Naive thymus-derived CD4-positive, alpha-beta T cell (primary cell): ENCODE results near the gene ERAP2. TPM values are rescaled to one million over a fixed set of nuclear protein-coding genes. Genes with fewer than 3 reads are reported as not detected.

Experiments
- ATAC-seq: fragments of 150-1000 bp; cut with Tn5 transposase; 2 replicates; pipeline ENCODE4 v1.10.0; 2021; ENCODE audit warnings: mild to moderate bottlenecking, moderate library complexity
- CTCF ChIA-PET: fragments of 350-600 bp; sonication (Branson Sonifier 250); formaldehyde crosslinking; loops from one replicate; lab custom pipeline; 2021; ENCODE audit warnings: antibody characterized with exemption; lab: Charles Lee
- POLR2A ChIA-PET: fragments of 350-600 bp; sonication (Branson Sonifier 250); formaldehyde crosslinking; loops from one replicate; lab custom pipeline; 2021; ENCODE audit warnings: antibody characterized with exemption, inconsistent platforms; lab: Charles Lee
- DNase-seq, 9 donors: peaks; one replicate each; pipeline versions ENCODE4 v3.0.0 to v3.0.0-alpha.2; 2020 to 2022; ENCODE audit warnings: mixed read lengths in 1 of 9
- H3K27ac ChIP-seq: one replicate; pipeline ENCODE4 v1.7.0; 2013; ENCODE audit warnings: mild to moderate bottlenecking, low read depth, low read length, moderate library complexity
- H3K27me3 ChIP-seq, 2 donors: one replicate each; pipeline ENCODE4 v1.7.0; 2013; ENCODE audit warnings: low read length in 2 of 2, mild to moderate bottlenecking in 2 of 2, moderate library complexity in 2 of 2; ENCODE audit not compliant: control insufficient read depth in 2 of 2, insufficient read depth in 2 of 2
- H3K36me3 ChIP-seq, 3 experiments: 1 replicate in 2 of 3; 2 replicates in 1 of 3; pipeline ENCODE4 v1.7.0; 2013; ENCODE audit warnings: low read length in 3 of 3, mild to moderate bottlenecking in 3 of 3, moderate library complexity in 1 of 3; ENCODE audit not compliant: insufficient read depth in 3 of 3, control insufficient read depth in 2 of 3
- H3K4me1 ChIP-seq, 2 donors: one replicate each; pipeline ENCODE4 v1.7.0; 2013; ENCODE audit warnings: low read length in 2 of 2, mild to moderate bottlenecking in 2 of 2, moderate library complexity in 1 of 2; ENCODE audit not compliant: control insufficient read depth in 2 of 2, insufficient read depth in 2 of 2
- H3K4me3 ChIP-seq: 2 replicates; pipeline ENCODE4 v1.7.0; 2013; ENCODE audit warnings: mild to moderate bottlenecking, low read length
- H3K9me3 ChIP-seq, 3 experiments: 1 replicate in 2 of 3; 2 replicates in 1 of 3; pipeline ENCODE4 v1.7.0; 2013; ENCODE audit warnings: low read length in 3 of 3; ENCODE audit not compliant: control insufficient read depth in 2 of 3
- H3K27ac Mint-ChIP-seq, 9 donors: one replicate each; pipeline ENCODE4 v1.8.0; 2020 to 2022; ENCODE audit warnings: mixed read lengths in 9 of 9, mild to moderate bottlenecking in 8 of 9, moderate library complexity in 5 of 9, inconsistent platforms in 2 of 9
- H3K27me3 Mint-ChIP-seq, 5 donors: one replicate each; pipeline ENCODE4 v1.8.0; 2021 to 2022; ENCODE audit warnings: mixed read lengths in 5 of 5, mild to moderate bottlenecking in 1 of 5
- H3K36me3 Mint-ChIP-seq, 5 donors: one replicate each; pipeline ENCODE4 v1.8.0; 2020 to 2022; ENCODE audit warnings: mixed read lengths in 5 of 5, mild to moderate bottlenecking in 3 of 5, inconsistent platforms in 1 of 5
- H3K4me1 Mint-ChIP-seq, 7 donors: one replicate each; pipeline ENCODE4 v1.8.0; 2020 to 2022; ENCODE audit warnings: mixed read lengths in 7 of 7, mild to moderate bottlenecking in 3 of 7, inconsistent platforms in 1 of 7
- H3K4me3 Mint-ChIP-seq, 10 donors: one replicate each; pipeline ENCODE4 v1.8.0; 2020 to 2022; ENCODE audit warnings: mild to moderate bottlenecking in 10 of 10, mixed read lengths in 10 of 10, moderate library complexity in 6 of 10, inconsistent platforms in 2 of 10
- H3K9me3 Mint-ChIP-seq, 11 donors: one replicate each; pipeline ENCODE4 v1.8.0; 2020 to 2022; ENCODE audit warnings: mixed read lengths in 11 of 11, mild to moderate bottlenecking in 4 of 11, inconsistent platforms in 1 of 11, moderate library complexity in 1 of 11
- intact Hi-C, 2 donors: fragments of 100-400 bp; cut with micrococcal nuclease; formaldehyde crosslinking; loops; one replicate each; pipeline ENCODE4 v1.15.1; 2023
- polyA plus RNA-seq, 2 donors: library from polyadenylated mRNA; unstranded; fragments of 300-500 nt; fragmentation: Illumina TruSeq; gene quantifications; one replicate each; pipeline ENCODE4 v1.2.3, GENCODE V29; 2021
- total RNA-seq, 6 experiments: library from RNA in 5 of 6; stranded (reverse) in 5 of 6; gene quantifications; 1 replicate in 5 of 6; 2 replicates in 1 of 6; pipeline ENCODE4 v1.2.3 and lab custom pipeline; 2021 to 2026

ERAP2 gene
- total and polyA plus RNA-seq, 7 experiments from 2014 or later: 11.1 to 161 (median 97.2) TPM

DNA sequence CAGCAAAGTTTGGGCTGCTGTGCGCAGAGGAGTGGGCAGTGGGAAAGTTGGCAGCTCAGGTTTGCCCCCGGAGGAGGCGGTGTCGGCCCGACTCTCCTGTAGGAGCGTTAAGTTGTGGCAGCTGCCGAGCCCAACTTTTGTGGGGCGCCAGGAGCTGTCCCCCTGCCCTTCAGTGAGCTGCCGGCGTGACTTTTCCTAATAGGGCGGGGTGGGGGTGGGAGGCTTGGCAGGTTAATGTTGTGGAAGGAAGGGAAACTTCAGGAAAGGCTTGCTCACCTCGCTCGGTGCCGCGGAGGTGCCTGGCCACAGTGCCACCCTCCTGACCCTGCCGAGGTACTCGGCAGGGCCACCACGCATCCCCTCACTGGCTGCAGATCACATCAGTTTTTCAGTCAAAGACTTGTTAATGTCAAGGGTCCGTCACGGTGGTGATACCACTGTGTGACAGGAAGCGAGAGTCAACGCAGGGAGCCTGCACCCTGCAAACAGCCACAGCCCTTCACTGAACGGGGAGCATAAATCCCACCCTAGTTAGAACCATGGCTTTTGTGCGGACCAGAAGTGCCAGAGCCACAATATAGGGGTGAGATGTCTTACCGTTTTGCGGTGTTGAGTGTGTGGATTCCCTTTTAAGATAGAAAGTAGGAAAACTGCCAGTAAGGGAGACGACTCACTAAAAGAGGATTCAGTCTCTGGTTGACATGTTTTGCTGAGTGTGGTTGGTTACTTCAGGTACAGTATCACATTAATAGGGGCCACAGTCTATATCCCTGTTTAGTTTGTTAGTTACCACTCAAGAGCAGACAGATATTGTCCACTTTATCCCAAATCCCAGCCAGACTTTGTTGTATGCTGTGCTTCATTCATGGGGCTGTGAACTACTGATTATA lies 60.4 kb downstream of the ERAP2 start:
- no peaks in the 10 kb centered on the region for H3K27me3 Mint-ChIP-seq
- intact Hi-C loops: loop anchor here (1.0 to 10.0 kb wide), 13 partner anchors 11 to 1838 kb away; partner anchors contain the start of genes GLRX (in 1 of the 2), LIX1 (in 1 of the 2) and RGMB (in 1 of the 2)
- H3K4me1 Mint-ChIP-seq: peaks cover 53 to 71% (median 64%) of the 10 kb centered on the region in 7 donors
- Histone ChIP-seq H3K27ac (peak overlapping the region; percentile 86), H3K27me3 (no peaks in the 10 kb centered on the region), H3K9me3 (no peaks in the 10 kb centered on the region), H3K36me3 (peaks cover 0 to 11% (median 0%) of the 10 kb centered on the region in 3 experiments), H3K4me1 (peaks cover 35 to 40% of the 10 kb centered on the region in 2 donors), H3K4me3 (peak overlapping the region; percentile 93)
- H3K36me3 Mint-ChIP-seq: peaks cover 3 to 26% (median 8%) of the 10 kb centered on the region in 5 donors
- peak overlapping the region; percentile 77 to 99 (median 95) for H3K27ac Mint-ChIP-seq
- no peak for ATAC-seq
- POLR2A ChIA-PET: interaction anchor here (0.7 to 3.8 kb wide), 50 partner anchors 7 to 275 kb away, joined by 3 to 49 read pairs (median 4); partner anchors contain the start of genes CAST, ERAP1 and ERAP2
- peaks cover 0 to 6% (median 0%) of the 10 kb centered on the region in 11 donors for H3K9me3 Mint-ChIP-seq
- peak overlapping the region; percentile 84 to 100 (median 94) for H3K4me3 Mint-ChIP-seq
- CTCF ChIA-PET: interaction anchor here (0.5 to 1.7 kb wide), 11 partner anchors 13 to 227 kb away, joined by 3 to 15 read pairs (median 3); no protein-coding TSS in a partner anchor
- DNase-seq: peak in 8 of 9 donors; percentile 10 to 52 (median 44)

- intact Hi-C loops: no loop called here
- no peak for ATAC-seq
- Mint-ChIP-seq H3K27me3 (no peaks in the 10 kb centered on the region), H3K4me3 (peak overlapping the region in 7 of 10 donors; percentile 14 to 100 (median 67)), H3K4me1 (peaks cover 50 to 86% (median 77%) of the 10 kb centered on the region in 7 donors), H3K9me3 (peaks cover 0 to 1% (median 0%) of the 10 kb centered on the region in 11 donors), H3K27ac (peak overlapping the region in 8 of 9 donors; percentile 7 to 99 (median 76)), H3K36me3 (peaks cover 5 to 36% (median 12%) of the 10 kb centered on the region in 5 donors)
- DNase-seq: no peak
- Histone ChIP-seq H3K9me3 (no peaks in the 10 kb centered on the region), H3K36me3 (peaks cover 0 to 14% (median 0%) of the 10 kb centered on the region in 3 experiments), H3K4me1 (peaks cover 25 to 44% of the 10 kb centered on the region in 2 donors), H3K27me3 (no peaks in the 10 kb centered on the region), H3K4me3 (no peak overlapping the region), H3K27ac (no peak overlapping the region)
- CTCF ChIA-PET: interaction anchor here (1.9 kb wide), 1 partner anchor 72 kb away, joined by 6 read pairs; no protein-coding TSS in a partner anchor
- POLR2A ChIA-PET: interaction anchor here (0.5 to 2.0 kb wide), 4 partner anchors 17 to 64 kb away, joined by 3 to 9 read pairs (median 5); partner anchors contain the start of gene ERAP2
These were observed 64.3 kb downstream of the ERAP2 start for GRCh38 chr5:96940586-96940985.

DNA sequence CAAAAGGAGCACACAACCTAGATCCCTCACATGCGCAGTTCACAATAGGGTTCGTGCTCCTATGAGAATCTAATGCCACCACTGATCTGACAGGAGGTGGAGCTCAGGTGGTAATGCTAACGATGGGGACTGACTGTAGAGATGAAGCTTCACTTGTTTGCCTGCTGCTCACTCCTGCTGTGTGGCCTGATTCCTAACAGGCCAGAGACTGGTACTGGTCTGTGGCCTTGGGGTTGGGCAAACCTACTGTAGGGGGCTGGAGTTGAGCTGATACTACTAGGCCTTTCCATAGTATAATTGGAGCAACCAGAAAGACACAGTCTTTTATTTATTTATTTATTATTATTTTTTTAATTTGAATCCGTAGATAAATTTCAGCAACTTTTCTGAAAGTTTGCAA lies 64.8 kb downstream of the ERAP2 start:
- intact Hi-C loops: no loop called here
- Mint-ChIP-seq H3K36me3 (peaks cover 5 to 36% (median 11%) of the 10 kb centered on the region in 5 donors), H3K9me3 (no peaks in the 10 kb centered on the region), H3K4me3 (peak overlapping the region in 8 of 10 donors; percentile 12 to 100 (median 50)), H3K27me3 (no peaks in the 10 kb centered on the region), H3K27ac (peak overlapping the region in 8 of 9 donors; percentile 7 to 99 (median 81)), H3K4me1 (peaks cover 54 to 91% (median 83%) of the 10 kb centered on the region in 7 donors)
- DNase-seq (no peak), ATAC-seq (no peak)
- no peaks in the 10 kb centered on the region for H3K27me3 ChIP-seq
- no peaks in the 10 kb centered on the region for H3K9me3 ChIP-seq
- H3K27ac ChIP-seq: no peak overlapping the region
- H3K4me3 ChIP-seq: no peak overlapping the region
- POLR2A ChIA-PET: interaction anchor here (0.5 to 2.0 kb wide), 3 partner anchors 17 to 37 kb away, joined by 3 to 9 read pairs (median 4); no protein-coding TSS in a partner anchor
- peaks cover 0 to 8% (median 0%) of the 10 kb centered on the region in 3 experiments for H3K36me3 ChIP-seq
- H3K4me1 ChIP-seq: peaks cover 25 to 48% of the 10 kb centered on the region in 2 donors
- CTCF ChIA-PET: interaction anchor here (1.9 kb wide), 1 partner anchor 72 kb away, joined by 6 read pairs; no protein-coding TSS in a partner anchor

- peak overlapping the region in 4 of 10 donors; percentile 3 to 84 (median 34) for H3K4me3 Mint-ChIP-seq
- no peaks in the 10 kb centered on the region for H3K9me3 ChIP-seq
These were observed 65.8 kb downstream of the ERAP2 start for GRCh38 chr5:96942078-96942477.

DNA sequence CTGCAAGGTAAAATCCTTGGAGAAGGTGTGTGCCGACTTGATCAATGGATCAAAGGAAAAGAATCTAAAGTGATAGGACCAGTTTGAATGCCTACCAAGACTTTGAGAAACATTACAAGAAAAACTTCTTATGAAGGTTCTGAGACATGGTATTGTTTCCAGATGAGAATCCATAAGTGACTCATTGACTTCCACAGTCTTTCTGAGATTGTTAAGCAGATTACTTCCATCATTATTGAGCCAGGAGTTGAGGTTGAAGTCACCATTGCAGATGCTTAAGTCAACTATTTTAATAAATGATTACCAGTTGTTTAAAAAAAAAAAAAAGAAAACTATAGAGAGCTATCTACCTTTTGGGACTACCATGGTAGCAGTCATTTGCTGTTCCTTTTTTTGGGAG lies 66.6 kb downstream of the ERAP2 start:
- Mint-ChIP-seq H3K36me3 (peaks cover 5 to 31% (median 11%) of the 10 kb centered on the region in 5 donors), H3K4me3 (peak overlapping the region in 2 of 10 donors; percentile 23 to 34), H3K27ac (peak overlapping the region in 5 of 9 donors; percentile 16 to 89 (median 65)), H3K9me3 (no peaks in the 10 kb centered on the region), H3K4me1 (peaks cover 53 to 97% (median 88%) of the 10 kb centered on the region in 7 donors), H3K27me3 (no peaks in the 10 kb centered on the region)
- peak overlapping the region; percentile 52 for H3K27ac ChIP-seq
- DNase-seq: no peak
- CTCF ChIA-PET: interaction anchor here (0.6 to 1.3 kb wide), 4 partner anchors 10 to 74 kb away, joined by 3 to 4 read pairs (median 3); no protein-coding TSS in a partner anchor
- intact Hi-C loops: no loop called here
- peaks cover 0 to 7% (median 0%) of the 10 kb centered on the region in 3 experiments for H3K36me3 ChIP-seq
- H3K9me3 ChIP-seq: no peaks in the 10 kb centered on the region
- no peak overlapping the region for H3K4me3 ChIP-seq
- no peaks in the 10 kb centered on the region for H3K27me3 ChIP-seq
- POLR2A ChIA-PET: interaction anchor here (0.8 to 2.0 kb wide), 3 partner anchors 18 to 44 kb away, joined by 3 to 7 read pairs (median 3); no protein-coding TSS in a partner anchor
- ATAC-seq: no peak
- H3K4me1 ChIP-seq: peaks cover 24 to 51% of the 10 kb centered on the region in 2 donors

More at GRCh38 chr5:96942078-96942477, 65.8 kb downstream of the ERAP2 start:
- H3K36me3 ChIP-seq: peaks cover 0 to 7% (median 0%) of the 10 kb centered on the region in 3 experiments
- DNase-seq (no peak), ATAC-seq (no peak)
- Mint-ChIP-seq H3K9me3 (no peaks in the 10 kb centered on the region), H3K27ac (peak overlapping the region in 7 of 9 donors; percentile 17 to 99 (median 70)), H3K4me1 (peaks cover 56 to 97% (median 88%) of the 10 kb centered on the region in 7 donors), H3K36me3 (peaks cover 5 to 31% (median 11%) of the 10 kb centered on the region in 5 donors), H3K27me3 (no peaks in the 10 kb centered on the region)
- intact Hi-C loops: no loop called here
- CTCF ChIA-PET: interaction anchor here (0.7 to 1.3 kb wide), 3 partner anchors 56 to 612 kb away, joined by 3 to 4 read pairs (median 4); no protein-coding TSS in a partner anchor
- H3K27me3 ChIP-seq: no peaks in the 10 kb centered on the region
- H3K27ac ChIP-seq: no peak overlapping the region
- POLR2A ChIA-PET: interaction anchor here (1.1 to 1.2 kb wide), 2 partner anchors 36 to 44 kb away, joined by 3 to 4 read pairs; no protein-coding TSS in a partner anchor
- no peak overlapping the region for H3K4me3 ChIP-seq
- H3K4me1 ChIP-seq: peaks cover 28 to 54% of the 10 kb centered on the region in 2 donors
